ENCODE results near the gene ZNF263.

ZNF263 gene

DNA sequence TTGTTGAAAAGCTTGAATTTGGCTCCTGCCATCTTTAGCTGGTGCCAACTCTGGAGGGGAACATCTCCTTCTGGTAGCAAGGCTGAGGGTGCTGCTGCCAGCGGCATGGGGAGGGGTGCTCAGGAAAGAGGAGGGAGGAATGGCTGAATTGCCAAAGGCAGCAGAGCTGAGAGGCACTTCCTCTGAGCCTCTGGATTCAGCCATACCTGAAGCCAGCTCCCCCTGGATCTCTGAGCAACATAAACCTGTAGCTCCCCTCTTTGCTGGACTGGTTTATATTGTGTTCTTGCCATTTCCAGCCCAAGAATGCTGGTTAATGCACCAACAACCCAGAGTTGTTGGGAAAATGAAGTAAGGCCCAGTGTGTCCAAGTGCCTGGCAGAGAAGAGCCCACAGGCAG lies 34.3 kb upstream of the ZNF263 start:
- DNase-seq (ENCODE audit: low read depth), result no peak
- no peak overlapping the region for H3K4me3 ChIP-seq (ENCODE audit: low read depth, low read length)
- TF ChIP-seq CTCF (IDR thresholded peaks at IDR 0.05; ENCODE audit: low read depth, low read length), result no peak
- TF ChIP-seq, protein P1, sequence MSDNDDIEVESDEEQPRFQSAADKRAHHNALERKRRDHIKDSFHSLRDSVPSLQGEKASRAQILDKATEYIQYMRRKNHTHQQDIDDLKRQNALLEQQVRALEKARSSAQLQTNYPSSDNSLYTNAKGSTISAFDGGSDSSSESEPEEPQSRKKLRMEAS (IDR thresholded peaks at IDR 0.05; ENCODE audit: low read depth, low read length), result no peak
- TF ChIP-seq MYC (IDR thresholded peaks at IDR 0.05; ENCODE audit: low read depth, low read length), result no peak
- no peak for TF ChIP-seq POLR2A (IDR thresholded peaks at IDR 0.05; ENCODE audit: extremely low read depth, insufficient read length)

- TF ChIP-seq, protein P1 (IDR thresholded peaks at IDR 0.05; ENCODE audit: low read depth, low read length), result no peak
- no peak for TF ChIP-seq CTCF (IDR thresholded peaks at IDR 0.05; ENCODE audit: low read depth, low read length)
- no peak for TF ChIP-seq POLR2A (IDR thresholded peaks at IDR 0.05; ENCODE audit: extremely low read depth, insufficient read length)
- no peak for TF ChIP-seq MYC (IDR thresholded peaks at IDR 0.05; ENCODE audit: low read depth, low read length)
- no peak for DNase-seq (ENCODE audit: low read depth)
- H3K4me3 ChIP-seq (ENCODE audit: low read depth, low read length), result no peak overlapping the region
Observed at GRCh38 chr16:3249451-3249850, 33.8 kb upstream of the ZNF263 start.

- TF ChIP-seq MYC (IDR thresholded peaks at IDR 0.05; ENCODE audit: low read depth, low read length), result no peak
- no peak for TF ChIP-seq POLR2A (IDR thresholded peaks at IDR 0.05; ENCODE audit: extremely low read depth, insufficient read length)
- TF ChIP-seq CTCF (IDR thresholded peaks at IDR 0.05; ENCODE audit: low read depth, low read length), result no peak
- TF ChIP-seq, protein P1 (IDR thresholded peaks at IDR 0.05; ENCODE audit: low read depth, low read length), result no peak
- H3K4me3 ChIP-seq (ENCODE audit: low read depth, low read length), result no peak overlapping the region
- no peak for DNase-seq (ENCODE audit: low read depth)
Observed at GRCh38 chr16:3252967-3253366, 30.3 kb upstream of the ZNF263 start.

GRCh38 chr16:3254309-3254708 lies 29.0 kb upstream of the ZNF263 start:
- DNase-seq (ENCODE audit: low read depth), result no peak
- H3K4me3 ChIP-seq (ENCODE audit: low read depth, low read length), result no peak overlapping the region
- no peak for TF ChIP-seq POLR2A (IDR thresholded peaks at IDR 0.05; ENCODE audit: extremely low read depth, insufficient read length)
- TF ChIP-seq MYC (IDR thresholded peaks at IDR 0.05; ENCODE audit: low read depth, low read length), result no peak
- TF ChIP-seq CTCF (IDR thresholded peaks at IDR 0.05; ENCODE audit: low read depth, low read length), result no peak
- TF ChIP-seq, protein P1 (IDR thresholded peaks at IDR 0.05; ENCODE audit: low read depth, low read length), result no peak

GRCh38 chr16:3256146-3256865 lies 27.0 kb upstream of the ZNF263 start, which contains the start of gene MEFV:
TSS of gene MEFV (minus strand) at chr16:3256633. CDS start at chr16:3256587, 46 bp downstream.
- peak; percentile 39 for DNase-seq (ENCODE audit: low read depth)
- no peak for TF ChIP-seq POLR2A (IDR thresholded peaks at IDR 0.05; ENCODE audit: extremely low read depth, insufficient read length)
- TF ChIP-seq, protein P1 (IDR thresholded peaks at IDR 0.05; ENCODE audit: low read depth, low read length), result no peak
- no peak for TF ChIP-seq CTCF (IDR thresholded peaks at IDR 0.05; ENCODE audit: low read depth, low read length)
- no peak for TF ChIP-seq MYC (IDR thresholded peaks at IDR 0.05; ENCODE audit: low read depth, low read length)
- H3K4me3 ChIP-seq (ENCODE audit: low read depth, low read length), result no peak within 1 kb of the TSS
